ENCODE results near the gene SEC14L1. TPM values are rescaled to one million over a fixed set of nuclear protein-coding genes. Genes with fewer than 3 reads are reported as not detected.
A peak's percentile ranks its signal among the peaks of the same experiment; 100 is the strongest.
"Not testable (repeated sequence)": the region's sequence is repeated elsewhere in the genome, so short reads cannot be mapped to it uniquely, and the experiment has no call there.

Gene SEC14L1
- total and polyA plus RNA-seq, 8 donors = 3.2 to 106 (median 43.9) TPM

- no peak overlapping the region for H3K27ac ChIP-seq
- peaks cover 30 to 42% (median 32%) of the 10 kb centered on the region in 4 donors for H3K4me1 ChIP-seq
- H3K9me3 ChIP-seq = no peaks in the 10 kb centered on the region
- H3K4me3 ChIP-seq = no peak overlapping the region
- no peaks in the 10 kb centered on the region for H3K36me3 ChIP-seq
- TF ChIP-seq POLR2AphosphoS5 (IDR thresholded peaks at IDR 0.05) (no peak), POLR2A (IDR thresholded peaks at IDR 0.05) (no peak), EP300 (IDR thresholded peaks at IDR 0.05) (no peak)
- TF ChIP-seq, protein P1, sequence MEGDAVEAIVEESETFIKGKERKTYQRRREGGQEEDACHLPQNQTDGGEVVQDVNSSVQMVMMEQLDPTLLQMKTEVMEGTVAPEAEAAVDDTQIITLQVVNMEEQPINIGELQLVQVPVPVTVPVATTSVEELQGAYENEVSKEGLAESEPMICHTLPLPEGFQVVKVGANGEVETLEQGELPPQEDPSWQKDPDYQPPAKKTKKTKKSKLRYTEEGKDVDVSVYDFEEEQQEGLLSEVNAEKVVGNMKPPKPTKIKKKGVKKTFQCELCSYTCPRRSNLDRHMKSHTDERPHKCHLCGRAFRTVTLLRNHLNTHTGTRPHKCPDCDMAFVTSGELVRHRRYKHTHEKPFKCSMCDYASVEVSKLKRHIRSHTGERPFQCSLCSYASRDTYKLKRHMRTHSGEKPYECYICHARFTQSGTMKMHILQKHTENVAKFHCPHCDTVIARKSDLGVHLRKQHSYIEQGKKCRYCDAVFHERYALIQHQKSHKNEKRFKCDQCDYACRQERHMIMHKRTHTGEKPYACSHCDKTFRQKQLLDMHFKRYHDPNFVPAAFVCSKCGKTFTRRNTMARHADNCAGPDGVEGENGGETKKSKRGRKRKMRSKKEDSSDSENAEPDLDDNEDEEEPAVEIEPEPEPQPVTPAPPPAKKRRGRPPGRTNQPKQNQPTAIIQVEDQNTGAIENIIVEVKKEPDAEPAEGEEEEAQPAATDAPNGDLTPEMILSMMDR (IDR thresholded peaks at IDR 0.05) = no peak
- no peak for DNase-seq
- H3K27me3 ChIP-seq = no peaks in the 10 kb centered on the region
- 83 to 88% (median 84%) methylated on average over 15 of the region's 15 CpGs for WGBS, 5 donors
- intact Hi-C loops (cut with DNase I; ENCODE audit: low total_unique reads) = loop anchor here (10.0 kb wide), 1 partner anchor 53 kb away; no protein-coding TSS in a partner anchor
Measured at GRCh38 chr17:77101521-77102410, 39.0 kb upstream of the SEC14L1 start.

GRCh38 chr17:77102411-77103134 lies 38.2 kb upstream of the SEC14L1 start:
- H3K27ac ChIP-seq, H3K36me3 ChIP-seq, H3K4me3 ChIP-seq, H3K9me3 ChIP-seq, H3K27me3 ChIP-seq, DNase-seq: not testable (repeated sequence)
- 94 to 98% (median 96%) methylated on average over 8 of the region's 8 CpGs for WGBS, 5 donors
- intact Hi-C loops (cut with DNase I; ENCODE audit: low total_unique reads) = loop anchor here (10.0 kb wide), 1 partner anchor 52 kb away; no protein-coding TSS in a partner anchor
- peaks cover 22 to 34% (median 24%) of the 10 kb centered on the region in 4 donors for H3K4me1 ChIP-seq

DNA sequence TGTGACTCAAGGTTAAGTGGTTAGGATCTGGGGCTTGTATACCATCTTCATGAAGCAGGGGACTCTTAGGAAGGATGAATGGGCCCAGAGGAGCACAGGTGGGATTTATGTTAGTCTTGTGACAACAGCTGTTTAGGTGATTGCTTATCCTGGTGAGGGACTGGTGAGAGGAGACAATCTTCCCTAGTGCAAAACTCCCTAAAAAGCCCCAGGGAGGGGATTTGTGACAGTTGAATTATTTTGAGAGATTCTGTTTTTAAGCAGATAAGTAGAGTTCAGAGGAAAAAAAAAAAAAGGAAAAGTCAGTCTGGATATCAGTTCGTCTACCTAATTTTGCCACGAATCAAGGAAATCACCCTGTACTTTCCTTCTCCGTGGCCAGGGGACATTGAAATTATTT lies 35.1 kb upstream of the SEC14L1 start:
- Histone ChIP-seq H3K4me1 (peaks cover 10 to 32% (median 16%) of the 10 kb centered on the region in 4 donors), H3K9me3 (no peaks in the 10 kb centered on the region), H3K4me3 (no peak overlapping the region), H3K27me3 (no peaks in the 10 kb centered on the region), H3K36me3 (no peaks in the 10 kb centered on the region), H3K27ac (no peak overlapping the region)
- no peak for TF ChIP-seq POLR2AphosphoS5 (IDR thresholded peaks at IDR 0.05)
- DNase-seq = no peak
- intact Hi-C loops (cut with DNase I; ENCODE audit: low total_unique reads) = loop anchor here (10.0 kb wide), 1 partner anchor 49 kb away; no protein-coding TSS in a partner anchor
- WGBS, 5 donors = 88 to 98% (median 91%) methylated on average over 3 of the region's 3 CpGs

- Histone ChIP-seq H3K27me3 (no peaks in the 10 kb centered on the region), H3K4me3 (no peak overlapping the region), H3K27ac (peak overlapping the region in 1 of 5 donors; percentile 75), H3K36me3 (no peaks in the 10 kb centered on the region), H3K9me3 (no peaks in the 10 kb centered on the region), H3K4me1 (peaks cover 10 to 44% (median 25%) of the 10 kb centered on the region in 4 donors)
- TF ChIP-seq, protein P1 (IDR thresholded peaks at IDR 0.05) = no peak
- TF ChIP-seq POLR2AphosphoS5 (IDR thresholded peaks at IDR 0.05) (no peak), EP300 (IDR thresholded peaks at IDR 0.05) (no peak), POLR2A (IDR thresholded peaks at IDR 0.05) (no peak)
- WGBS, 5 donors = 74 to 82% (median 80%) methylated on average over 8 of the region's 8 CpGs
- intact Hi-C loops (cut with DNase I; ENCODE audit: low total_unique reads) = loop anchor here (10.0 kb wide), 1 partner anchor 48 kb away; no protein-coding TSS in a partner anchor
- DNase-seq = no peak
Measured at GRCh38 chr17:77106874-77107358, 33.9 kb upstream of the SEC14L1 start.
